HG03039 (cell line): ENCODE measurements around the gene CFAP74.

Experiments used
- ATAC-seq: cut with Tn5 transposase; IDR thresholded peaks from one replicate; pipeline ENCODE4 v1.9.1; 2021; ENCODE audit warnings: mild to moderate bottlenecking, moderate library complexity; ENCODE audit not compliant: unreplicated experiment

The CFAP74 gene

GRCh38 chr1:1880617-1881312 lies 122.8 kb downstream of the CFAP74 start:
- ATAC-seq, result no peak

DNA sequence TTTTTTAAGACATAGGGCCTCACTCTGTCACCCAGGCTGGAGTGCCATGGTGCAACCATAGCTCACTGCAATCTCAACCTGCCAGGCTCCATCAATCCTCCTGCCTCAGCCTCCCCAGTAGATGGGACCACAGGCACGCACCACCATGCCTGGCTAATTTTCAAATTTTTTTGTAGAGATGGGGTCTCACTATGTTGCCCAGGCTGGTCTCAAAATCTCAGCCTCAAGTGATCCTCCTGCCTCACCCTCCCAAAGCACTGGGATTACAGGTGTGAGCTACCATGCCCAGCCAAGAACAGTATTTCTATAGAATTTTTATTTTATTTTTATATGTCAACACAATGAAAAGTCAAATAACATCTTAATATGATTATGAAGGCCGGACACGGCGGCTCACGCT lies 123.6 kb downstream of the CFAP74 start:
- no peak for ATAC-seq

DNA sequence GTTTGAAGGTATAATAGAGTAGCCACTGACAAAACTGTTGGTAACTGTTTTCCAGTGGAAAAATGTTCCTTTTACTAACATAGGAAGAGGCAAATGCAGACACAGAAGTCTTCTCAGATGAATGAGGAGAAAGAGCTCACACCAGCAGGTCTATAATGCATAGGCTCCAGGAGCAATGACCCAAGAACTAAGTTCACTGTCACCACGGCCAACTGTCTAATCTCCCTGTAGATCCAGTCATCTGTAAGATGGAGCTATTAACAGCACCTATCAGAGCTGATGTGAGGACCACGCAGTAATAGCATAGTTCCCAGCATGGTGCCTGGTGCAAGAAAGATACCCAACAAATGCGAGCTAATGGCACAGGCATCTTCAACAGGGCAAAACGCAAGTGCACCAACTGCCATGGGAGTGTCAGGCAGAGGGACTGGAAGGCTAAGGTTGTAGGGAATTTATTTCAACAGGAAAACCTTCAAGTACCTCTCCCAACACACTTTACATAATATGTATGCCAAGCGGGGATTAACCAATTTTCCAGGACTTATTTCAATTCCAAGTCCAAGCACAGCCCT lies 125.6 kb downstream of the CFAP74 start:
- no peak for ATAC-seq

GRCh38 chr1:1876335-1876930 lies 127.2 kb downstream of the CFAP74 start:
- ATAC-seq, result no peak

DNA sequence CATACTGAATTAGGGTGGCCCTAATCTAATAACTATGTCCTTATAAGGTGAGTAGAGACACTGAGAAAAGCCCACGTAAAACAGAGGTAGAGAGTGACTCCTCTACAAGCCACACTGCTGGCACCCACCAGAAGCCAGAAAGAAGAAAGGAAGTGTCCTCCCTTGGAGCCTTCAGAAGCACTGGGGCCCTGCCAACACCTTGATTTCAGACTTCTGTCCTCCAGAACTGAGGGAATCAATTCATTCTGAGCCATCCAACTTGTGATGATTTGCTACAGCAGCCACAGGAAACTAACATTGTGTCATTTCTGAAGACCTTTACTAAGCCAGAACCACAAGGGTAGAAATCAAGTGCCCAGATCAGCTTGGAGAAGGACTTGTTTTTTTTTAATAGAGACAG lies 127.7 kb downstream of the CFAP74 start:
- ATAC-seq, result no peak

- no peak for ATAC-seq
These were observed 128.7 kb downstream of the CFAP74 start for GRCh38 chr1:1874901-1875300.

GRCh38 chr1:1873186-1873585 lies 130.4 kb downstream of the CFAP74 start:
- ATAC-seq, result no peak

GRCh38 chr1:1872329-1872994 lies 131.1 kb downstream of the CFAP74 start:
- ATAC-seq, result no peak
